GM18508 (cell line): ENCODE measurements around the gene CCNL1.
"Not testable (repeated sequence)": the region's sequence is repeated elsewhere in the genome, so short reads cannot be mapped to it uniquely, and the experiment has no call there.

Experiments
- ATAC-seq: cut with Tn5 transposase; IDR thresholded peaks from one replicate; pipeline ENCODE4 v1.9.1; 2021; ENCODE audit warnings: moderate number of reproducible peaks; ENCODE audit not compliant: insufficient read depth, unreplicated experiment

The CCNL1 gene

DNA sequence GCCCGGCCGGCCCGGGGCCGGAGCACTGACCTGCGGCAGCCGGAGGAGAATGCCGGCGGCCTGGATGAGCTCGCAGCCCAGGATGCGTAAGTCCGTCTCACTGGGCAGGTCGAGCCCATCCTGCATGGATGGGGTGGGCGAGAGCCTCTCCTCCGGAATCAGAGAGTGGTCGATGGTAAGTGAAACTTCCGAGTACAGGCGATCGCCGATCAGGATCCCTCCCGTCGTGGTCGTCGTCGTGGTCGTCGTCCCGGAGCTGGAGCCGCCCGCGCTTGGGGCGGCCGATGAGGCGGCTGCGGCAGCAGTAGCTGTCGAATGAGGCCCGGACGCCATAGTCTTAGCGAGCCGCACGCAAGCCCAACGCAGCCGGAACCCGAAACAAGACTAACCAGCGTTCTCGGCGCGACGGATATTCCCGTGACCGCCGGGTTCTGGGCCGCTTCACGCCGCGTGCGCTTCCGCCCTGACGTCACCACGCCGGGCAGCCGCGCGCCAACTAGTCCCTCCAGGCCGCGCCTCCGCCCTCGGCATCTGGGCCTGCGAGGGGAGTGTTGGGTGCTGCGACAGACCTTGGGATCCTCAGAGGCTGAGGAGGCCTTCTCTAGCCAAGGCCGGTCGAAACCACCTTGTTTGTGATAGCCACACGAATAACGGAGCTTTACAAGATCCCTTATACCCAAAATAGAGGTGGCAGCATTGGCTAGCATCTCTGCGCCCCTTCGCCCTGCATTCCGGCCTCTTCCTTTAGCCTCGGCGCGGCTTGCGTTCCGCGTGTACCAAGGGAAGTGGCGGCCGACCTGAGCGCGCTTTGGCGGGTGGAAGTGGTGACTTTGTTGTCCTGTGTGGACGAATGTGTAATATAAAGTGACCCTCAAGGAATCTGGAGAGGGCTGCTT lies at the start of gene CCNL1:
TSS of gene CCNL1 (minus strand) at position 386 of the 896 bp plus-strand sequence. CDS start at position 333, 53 bp downstream.
- peak; percentile 72 for ATAC-seq

DNA sequence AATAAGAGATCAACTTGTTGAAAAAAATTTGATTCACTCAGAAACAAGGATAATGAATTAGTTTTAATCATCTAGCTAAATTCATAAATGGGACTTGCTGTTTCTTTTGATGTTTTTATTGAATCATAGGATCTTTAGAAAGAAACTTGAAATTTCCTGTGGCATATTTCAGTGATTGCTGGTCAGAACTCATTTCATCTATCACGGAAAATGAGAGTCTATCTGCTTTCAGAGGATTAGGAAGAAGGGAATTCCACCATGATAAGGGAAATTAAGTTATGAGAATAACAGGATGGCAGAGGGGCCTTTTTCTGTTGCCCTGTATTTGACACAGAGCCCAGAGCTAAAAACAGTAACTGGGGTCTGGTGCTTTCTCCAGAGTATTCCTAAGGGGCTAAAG lies 44.9 kb upstream of the CCNL1 start:
- no peak for ATAC-seq

GRCh38 chr3:157204431-157204830 lies 44.5 kb upstream of the CCNL1 start:
- no peak for ATAC-seq

GRCh38 chr3:157201648-157202278 lies 41.8 kb upstream of the CCNL1 start:
- ATAC-seq, result peak; percentile 81

GRCh38 chr3:157199841-157200240 lies 39.9 kb upstream of the CCNL1 start:
- ATAC-seq, result no peak

DNA sequence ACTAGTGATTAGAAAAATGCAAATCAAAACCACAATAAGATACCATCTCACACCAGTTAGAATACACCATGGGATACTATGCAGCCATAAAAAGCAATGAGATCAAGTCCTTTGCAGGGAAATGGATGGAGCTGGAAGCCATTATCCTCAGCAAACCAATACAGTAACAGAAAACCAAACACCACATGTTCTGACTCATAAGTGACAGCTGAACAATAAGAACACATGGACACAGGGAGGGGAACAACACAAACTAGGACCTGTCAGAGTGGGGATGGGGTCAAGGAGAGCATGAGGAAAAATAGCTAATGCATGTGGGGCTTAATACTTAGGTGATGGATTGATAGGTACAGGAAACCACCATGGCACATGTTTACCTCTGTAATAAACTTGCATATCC lies 36.0 kb upstream of the CCNL1 start:
- ATAC-seq, result no peak

- ATAC-seq, result not testable (repeated sequence)
These were observed 31.2 kb upstream of the CCNL1 start for GRCh38 chr3:157191149-157191548.

GRCh38 chr3:157190380-157190872 lies 30.5 kb upstream of the CCNL1 start:
- ATAC-seq, result no peak

DNA sequence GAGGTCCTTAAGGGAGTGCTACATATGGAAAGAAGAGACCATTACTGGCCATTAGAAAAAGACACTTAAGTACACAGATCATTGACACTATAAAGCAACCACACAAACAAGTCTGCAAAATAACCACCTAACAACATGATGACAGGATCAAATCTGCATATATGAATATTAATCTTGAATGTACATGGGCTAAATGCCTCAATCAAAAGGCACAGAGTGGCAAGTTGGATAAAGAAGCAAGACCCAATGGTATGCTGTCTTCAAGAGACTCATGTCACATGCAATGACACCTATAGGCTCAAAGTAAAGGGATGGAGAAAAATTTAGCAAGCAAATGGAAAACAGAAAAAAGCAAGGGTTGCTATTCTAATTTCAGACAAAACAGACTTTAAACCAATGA lies 28.4 kb upstream of the CCNL1 start:
- no peak for ATAC-seq

- ATAC-seq, result no peak
These were observed 22.9 kb upstream of the CCNL1 start for GRCh38 chr3:157182879-157183278.

DNA sequence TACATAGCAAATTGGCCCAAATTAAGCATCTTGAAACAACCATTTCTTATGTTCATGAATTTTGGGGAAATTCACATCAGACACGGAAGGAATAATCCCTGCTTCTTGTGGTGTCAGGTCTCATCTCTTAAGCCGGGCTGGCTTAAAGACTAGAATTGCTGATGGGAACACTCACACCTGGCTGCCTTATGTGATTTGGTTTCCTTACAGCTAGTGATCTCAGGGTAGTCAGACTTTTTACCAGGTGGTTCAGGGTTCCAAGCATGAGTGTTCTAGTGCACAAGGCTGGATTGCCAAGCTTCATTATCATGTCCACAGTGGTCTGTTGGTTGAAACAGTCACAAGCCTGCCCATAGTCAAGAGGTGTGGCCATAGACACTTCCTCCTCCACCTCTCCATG lies 20.3 kb upstream of the CCNL1 start:
- no peak for ATAC-seq

- ATAC-seq, result no peak
These were observed 19.4 kb upstream of the CCNL1 start for GRCh38 chr3:157179365-157179803.

GRCh38 chr3:157178503-157179364 lies 18.8 kb upstream of the CCNL1 start:
- not testable (repeated sequence) for ATAC-seq

- not testable (repeated sequence) for ATAC-seq
These were observed 18.0 kb upstream of the CCNL1 start for GRCh38 chr3:157177801-157178453.

DNA sequence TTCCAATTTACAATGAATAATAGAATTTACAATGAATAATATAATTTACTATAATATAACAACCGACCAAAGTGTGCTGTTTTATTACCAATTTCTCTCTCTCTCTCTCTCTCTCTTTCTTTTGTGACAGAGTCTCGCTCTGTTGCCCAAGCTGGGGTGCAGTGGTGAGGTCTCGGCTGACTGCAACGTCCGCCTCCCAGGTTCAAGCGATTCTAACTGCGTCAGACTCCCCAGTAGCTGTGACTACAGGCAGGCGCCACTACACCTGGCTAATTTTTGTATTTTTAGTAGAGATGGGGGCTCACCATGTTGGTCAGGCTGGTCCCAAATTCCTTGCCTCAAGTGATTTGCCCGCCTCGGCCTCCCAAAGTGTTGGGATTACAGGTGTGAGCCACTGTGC lies 17.0 kb upstream of the CCNL1 start:
- no peak for ATAC-seq

GRCh38 chr3:157175691-157176507 lies 16.0 kb upstream of the CCNL1 start:
- ATAC-seq, result no peak

DNA sequence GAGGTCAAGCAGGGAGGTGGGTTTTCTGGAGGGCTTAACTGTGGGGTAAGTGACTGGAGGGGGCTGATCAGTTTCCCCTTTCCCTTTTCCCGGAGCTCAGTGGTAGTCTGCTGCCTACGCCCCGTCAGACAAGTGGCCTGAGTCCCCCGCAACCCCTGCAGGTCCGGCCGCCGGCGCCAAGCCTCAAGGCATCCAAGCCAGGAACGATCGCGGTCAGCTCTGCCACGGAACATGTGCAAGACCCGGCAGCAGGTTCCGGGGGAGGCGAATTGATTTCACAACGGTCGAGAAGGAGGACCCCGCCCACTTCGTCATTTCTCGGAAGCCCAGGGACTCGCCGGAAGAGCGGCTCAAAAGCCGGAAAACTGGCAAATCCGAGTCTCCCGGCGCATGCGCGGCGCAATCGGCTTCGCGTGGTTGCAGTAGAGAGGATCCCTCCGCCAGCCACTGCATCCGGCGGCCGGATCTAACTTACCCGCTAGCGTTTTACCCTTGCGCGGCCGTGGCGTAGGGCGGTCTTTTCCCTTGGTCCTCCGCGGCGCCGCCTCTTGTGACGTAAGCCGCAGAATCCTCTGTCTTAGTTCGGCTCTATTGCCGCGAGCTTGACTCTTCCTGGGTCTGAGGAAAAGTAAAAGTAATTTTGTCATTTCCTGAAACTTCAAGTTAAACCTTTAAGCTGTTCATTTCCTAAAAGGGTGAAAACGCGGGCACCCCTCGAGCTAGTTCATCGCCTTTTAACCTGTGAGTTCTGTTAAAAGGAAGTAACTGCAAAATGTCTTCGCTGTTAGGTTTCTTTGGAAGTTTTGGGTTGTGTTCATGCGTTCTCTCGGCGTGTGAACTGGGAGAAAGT lies 14.9 kb upstream of the CCNL1 start:
- peak; percentile 86 for ATAC-seq

GRCh38 chr3:157174290-157174648 lies 14.3 kb upstream of the CCNL1 start:
- no peak for ATAC-seq
